HCT116 (cell line): ENCODE results near the gene COA1.

ENCODE experiments used
- CBX3 ChIP-seq: IDR thresholded peaks from 2 replicates; pipeline ENCODE4 v1.6.1; 2012; ENCODE audit warnings: low read depth
- ELF1 ChIP-seq: IDR thresholded peaks from 2 replicates; pipeline ENCODE4 v1.6.1; 2012; ENCODE audit warnings: low read depth, borderline replicate concordance
- EZH2 ChIP-seq: fragments of 200-600 bp; sonication (generic); IDR thresholded peaks from 2 replicates; pipeline ENCODE4 v1.6.1; 2017; ENCODE audit warnings: antibody characterized with exemption, mixed run types
- EZH2phosphoT487 ChIP-seq: fragments of 200-600 bp; IDR thresholded peaks from 2 replicates; pipeline ENCODE4 v1.6.1; 2018; ENCODE audit warnings: antibody characterized with exemption, borderline replicate concordance
- POLR2A ChIP-seq: IDR thresholded peaks from 2 replicates; pipeline ENCODE4 v1.7.0; 2011; ENCODE audit warnings: borderline replicate concordance; ENCODE audit not compliant: insufficient read depth, insufficient read length; ENCODE audit errors: extremely low read depth
- SP1 ChIP-seq: IDR thresholded peaks from 2 replicates; pipeline ENCODE4 v1.6.1; 2012; ENCODE audit warnings: low read depth
- SRF ChIP-seq: IDR thresholded peaks from 2 replicates; pipeline ENCODE4 v1.6.1; 2012; ENCODE audit warnings: low read depth
- ZFX ChIP-seq: fragments of 450-650 bp; IDR thresholded peaks from 2 replicates; pipeline ENCODE4 v1.6.1; 2017
- TF ChIP-seq, protein P1 (sequence below), 3 experiments: fragments of 200-600 bp in 1 of 3; sonication (generic) in 1 of 3; IDR thresholded peaks in 2 of 3; conservative IDR thresholded peaks in 1 of 3; 2 replicates each; pipeline ENCODE4 v1.5.1; 2012 to 2017; ENCODE audit warnings: low read depth in 2 of 3, low read length in 2 of 3, antibody characterized with exemption in 1 of 3, borderline replicate concordance in 1 of 3, control low read depth in 1 of 3, mild to moderate bottlenecking in 1 of 3, mixed read lengths in 1 of 3, mixed run types in 1 of 3, moderate library complexity in 1 of 3; ENCODE audit not compliant: insufficient read depth in 1 of 3

DNA sequence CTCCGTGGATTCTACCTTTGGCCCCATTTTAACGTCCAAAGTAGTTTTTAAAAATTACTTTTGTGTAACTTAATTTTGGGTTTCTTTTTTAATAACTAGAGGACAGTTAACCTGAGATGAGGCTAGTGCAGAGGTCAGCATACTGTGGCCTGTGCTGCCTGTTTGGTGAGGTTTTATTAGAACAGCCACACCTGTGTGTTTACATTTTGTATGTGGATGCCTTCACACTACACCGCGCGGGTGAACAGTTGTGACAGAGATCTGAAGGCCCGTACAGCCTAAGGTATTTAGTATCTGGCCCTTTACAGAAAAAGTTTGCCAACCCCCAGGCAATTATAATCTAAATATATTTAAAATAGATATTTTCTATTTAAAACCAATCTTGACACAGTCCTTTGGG is 99.5 kb downstream of the COA1 start:
- TF ChIP-seq, protein P1, sequence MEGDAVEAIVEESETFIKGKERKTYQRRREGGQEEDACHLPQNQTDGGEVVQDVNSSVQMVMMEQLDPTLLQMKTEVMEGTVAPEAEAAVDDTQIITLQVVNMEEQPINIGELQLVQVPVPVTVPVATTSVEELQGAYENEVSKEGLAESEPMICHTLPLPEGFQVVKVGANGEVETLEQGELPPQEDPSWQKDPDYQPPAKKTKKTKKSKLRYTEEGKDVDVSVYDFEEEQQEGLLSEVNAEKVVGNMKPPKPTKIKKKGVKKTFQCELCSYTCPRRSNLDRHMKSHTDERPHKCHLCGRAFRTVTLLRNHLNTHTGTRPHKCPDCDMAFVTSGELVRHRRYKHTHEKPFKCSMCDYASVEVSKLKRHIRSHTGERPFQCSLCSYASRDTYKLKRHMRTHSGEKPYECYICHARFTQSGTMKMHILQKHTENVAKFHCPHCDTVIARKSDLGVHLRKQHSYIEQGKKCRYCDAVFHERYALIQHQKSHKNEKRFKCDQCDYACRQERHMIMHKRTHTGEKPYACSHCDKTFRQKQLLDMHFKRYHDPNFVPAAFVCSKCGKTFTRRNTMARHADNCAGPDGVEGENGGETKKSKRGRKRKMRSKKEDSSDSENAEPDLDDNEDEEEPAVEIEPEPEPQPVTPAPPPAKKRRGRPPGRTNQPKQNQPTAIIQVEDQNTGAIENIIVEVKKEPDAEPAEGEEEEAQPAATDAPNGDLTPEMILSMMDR (IDR thresholded peaks at IDR 0.05 in 2 of 3, conservative IDR thresholded peaks at IDR 0.05 in 1 of 3; ENCODE audit: borderline replicate concordance in 1 of 3, insufficient read depth in 1 of 3, low read depth in 2 of 3, low read length in 2 of 3), result no peak
- TF ChIP-seq POLR2A (no peak), EZH2phosphoT487 (no peak), EZH2 (no peak), SP1 (no peak), ZFX (no peak), CBX3 (no peak), SRF (no peak), ELF1 (no peak)
